Loucy (cell line): ENCODE results near the gene ERICH6B.

Source experiments
- H2AFZ ChIP-seq: fragments of 200-600 bp; sonication (generic); 2 replicates; pipeline ENCODE4 v1.6.0; 2016; ENCODE audit warnings: antibody characterized with exemption, mild to moderate bottlenecking, low read length, moderate library complexity
- H3F3A ChIP-seq: fragments of 200-600 bp; 2 replicates; pipeline ENCODE4 v1.6.0; 2016; ENCODE audit warnings: antibody characterized with exemption, low read depth, mild to moderate bottlenecking
- H3K27me3 ChIP-seq: fragments of 200-600 bp; sonication (generic); 2 replicates; pipeline ENCODE4 v1.6.1; 2014; ENCODE audit warnings: low read length, mild to moderate bottlenecking; ENCODE audit not compliant: insufficient read depth, poor library complexity, severe bottlenecking
- H3K36me3 ChIP-seq: fragments of 200-600 bp; sonication (generic); 2 replicates; pipeline ENCODE4 v1.6.1; 2016; ENCODE audit warnings: low read length; ENCODE audit not compliant: insufficient read depth
- H3K4me1 ChIP-seq: fragments of 200-600 bp; sonication (generic); 2 replicates; pipeline ENCODE4 v1.5.1; 2014; ENCODE audit warnings: low read length, mild to moderate bottlenecking; ENCODE audit not compliant: insufficient read depth, poor library complexity, severe bottlenecking
- H3K4me2 ChIP-seq: fragments of 200-600 bp; sonication (generic); 2 replicates; pipeline ENCODE4 v1.6.0; 2014; ENCODE audit warnings: antibody characterized with exemption, low read length, low read depth, mild to moderate bottlenecking; ENCODE audit not compliant: poor library complexity, severe bottlenecking
- H3K4me3 ChIP-seq: fragments of 200-600 bp; sonication (generic); 2 replicates; pipeline ENCODE4 v1.5.1; 2014; ENCODE audit warnings: low read length, mild to moderate bottlenecking, mixed read lengths; ENCODE audit not compliant: poor library complexity, severe bottlenecking
- H3K79me2 ChIP-seq: fragments of 200-600 bp; sonication (generic); 2 replicates; pipeline ENCODE4 v1.6.1; 2014; ENCODE audit warnings: low read length; ENCODE audit not compliant: insufficient read depth
- H3K9ac ChIP-seq: fragments of 200-600 bp; sonication (generic); 2 replicates; pipeline ENCODE4 v1.6.0; 2014; ENCODE audit warnings: mild to moderate bottlenecking, low read depth, low read length, moderate library complexity; ENCODE audit not compliant: poor library complexity, severe bottlenecking
- H3K9me2 ChIP-seq: fragments of 200-600 bp; sonication (generic); replicated peaks from 2 replicates; pipeline ENCODE4 v1.6.1; 2016; ENCODE audit warnings: low read depth, low read length, mixed read lengths
- H3K9me3 ChIP-seq: fragments of 200-600 bp; sonication (generic); 2 replicates; pipeline ENCODE4 v1.6.1; 2014; ENCODE audit warnings: mild to moderate bottlenecking, antibody characterized with exemption, low read length, low read depth; ENCODE audit not compliant: insufficient read depth
- H4K20me1 ChIP-seq: fragments of 200-600 bp; sonication (generic); 2 replicates; pipeline ENCODE4 v1.6.0; 2014; ENCODE audit warnings: antibody characterized with exemption, low read length, mild to moderate bottlenecking; ENCODE audit not compliant: insufficient read depth, poor library complexity, severe bottlenecking
- EZH2phosphoT487 ChIP-seq: fragments of 200-600 bp; IDR thresholded peaks from 2 replicates; pipeline ENCODE4 v1.6.1; 2018; ENCODE audit warnings: antibody characterized with exemption, mild to moderate bottlenecking, moderate library complexity, borderline replicate concordance
- TF ChIP-seq, protein P1 (sequence below): fragments of 200-600 bp; sonication (generic); conservative IDR thresholded peaks from 2 replicates; pipeline ENCODE4 v1.5.1; 2014; ENCODE audit warnings: mild to moderate bottlenecking, antibody characterized with exemption, low read length

Gene ERICH6B

DNA sequence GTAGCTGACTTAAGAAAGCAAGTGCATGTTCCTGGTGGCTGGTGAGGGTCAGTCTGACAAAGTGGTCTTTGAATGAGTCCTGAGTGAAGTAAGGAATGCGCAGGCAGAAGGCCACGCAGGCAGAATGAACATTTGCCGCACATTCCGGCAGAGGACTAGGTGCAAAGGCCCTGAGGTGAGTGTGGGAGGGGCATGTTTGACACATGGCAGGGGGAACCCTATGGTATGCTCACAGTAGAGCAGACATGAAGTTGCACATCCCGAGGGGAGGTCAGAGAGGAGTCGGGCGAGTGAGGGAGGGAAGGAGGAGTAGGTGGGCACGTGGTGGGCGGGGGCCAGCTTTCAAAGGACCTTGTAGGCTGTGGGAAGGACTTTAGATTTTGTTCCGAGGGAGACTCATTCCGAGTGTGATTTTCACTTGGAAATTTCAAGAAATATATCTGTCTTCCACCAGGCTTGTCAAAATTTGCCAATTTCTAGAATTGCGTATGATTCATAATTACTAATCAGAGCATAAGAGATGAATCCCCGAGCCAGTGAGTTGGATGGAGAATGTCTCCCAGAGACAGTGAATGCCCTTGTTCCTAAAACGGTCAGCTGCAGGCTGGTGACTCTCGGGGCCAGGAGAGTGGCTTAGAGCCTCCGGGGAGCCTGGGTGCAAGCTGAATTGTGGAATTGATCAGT, 40.3 kb downstream of the ERICH6B start:
- Histone ChIP-seq H3K9me3 (no peaks in the 10 kb centered on the region), H3K4me3 (no peak overlapping the region), H3K9ac (no peak overlapping the region), H3K36me3 (no peaks in the 10 kb centered on the region), H3K4me1 (no peaks in the 10 kb centered on the region), H2AFZ (no peak overlapping the region), H3F3A (no peaks in the 10 kb centered on the region), H3K9me2 (no peaks in the 10 kb centered on the region), H3K4me2 (no peak overlapping the region), H3K79me2 (no peaks in the 10 kb centered on the region), H3K27me3 (no peaks in the 10 kb centered on the region), H4K20me1 (no peaks in the 10 kb centered on the region)
- TF ChIP-seq, protein P1, sequence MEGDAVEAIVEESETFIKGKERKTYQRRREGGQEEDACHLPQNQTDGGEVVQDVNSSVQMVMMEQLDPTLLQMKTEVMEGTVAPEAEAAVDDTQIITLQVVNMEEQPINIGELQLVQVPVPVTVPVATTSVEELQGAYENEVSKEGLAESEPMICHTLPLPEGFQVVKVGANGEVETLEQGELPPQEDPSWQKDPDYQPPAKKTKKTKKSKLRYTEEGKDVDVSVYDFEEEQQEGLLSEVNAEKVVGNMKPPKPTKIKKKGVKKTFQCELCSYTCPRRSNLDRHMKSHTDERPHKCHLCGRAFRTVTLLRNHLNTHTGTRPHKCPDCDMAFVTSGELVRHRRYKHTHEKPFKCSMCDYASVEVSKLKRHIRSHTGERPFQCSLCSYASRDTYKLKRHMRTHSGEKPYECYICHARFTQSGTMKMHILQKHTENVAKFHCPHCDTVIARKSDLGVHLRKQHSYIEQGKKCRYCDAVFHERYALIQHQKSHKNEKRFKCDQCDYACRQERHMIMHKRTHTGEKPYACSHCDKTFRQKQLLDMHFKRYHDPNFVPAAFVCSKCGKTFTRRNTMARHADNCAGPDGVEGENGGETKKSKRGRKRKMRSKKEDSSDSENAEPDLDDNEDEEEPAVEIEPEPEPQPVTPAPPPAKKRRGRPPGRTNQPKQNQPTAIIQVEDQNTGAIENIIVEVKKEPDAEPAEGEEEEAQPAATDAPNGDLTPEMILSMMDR = no peak
- no peak for TF ChIP-seq EZH2phosphoT487

DNA sequence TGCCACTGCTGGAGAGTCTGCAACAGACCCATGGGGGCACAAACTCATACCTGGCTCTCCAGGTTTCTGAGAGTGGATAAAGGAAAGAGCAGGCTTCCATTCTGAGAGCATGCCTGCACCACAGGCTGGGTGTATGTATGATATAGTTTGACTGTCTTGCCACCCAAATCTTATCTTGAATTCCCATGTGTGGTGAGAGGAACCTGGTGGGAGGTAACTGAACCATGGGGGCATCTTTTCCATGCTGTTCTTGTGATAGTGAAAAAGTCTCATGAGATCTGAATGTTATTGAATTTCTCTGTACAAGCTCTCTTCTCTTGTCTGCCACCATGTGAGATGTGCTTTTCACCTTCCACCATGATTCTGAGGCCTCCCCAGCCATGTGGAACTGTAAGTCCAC, 50.2 kb downstream of the ERICH6B start:
- no peaks in the 10 kb centered on the region for H4K20me1 ChIP-seq
- TF ChIP-seq, protein P1 = no peak
- no peak for TF ChIP-seq EZH2phosphoT487
- no peaks in the 10 kb centered on the region for H3K79me2 ChIP-seq
- H3K4me1 ChIP-seq = no peaks in the 10 kb centered on the region
- no peak overlapping the region for H3K4me2 ChIP-seq
- no peak overlapping the region for H3K9ac ChIP-seq
- no peaks in the 10 kb centered on the region for H3K36me3 ChIP-seq
- no peaks in the 10 kb centered on the region for H3K9me2 ChIP-seq
- H3K4me3 ChIP-seq = no peak overlapping the region
- H3F3A ChIP-seq = no peaks in the 10 kb centered on the region
- no peaks in the 10 kb centered on the region for H3K27me3 ChIP-seq
- no peaks in the 10 kb centered on the region for H3K9me3 ChIP-seq
- H2AFZ ChIP-seq = no peak overlapping the region

DNA sequence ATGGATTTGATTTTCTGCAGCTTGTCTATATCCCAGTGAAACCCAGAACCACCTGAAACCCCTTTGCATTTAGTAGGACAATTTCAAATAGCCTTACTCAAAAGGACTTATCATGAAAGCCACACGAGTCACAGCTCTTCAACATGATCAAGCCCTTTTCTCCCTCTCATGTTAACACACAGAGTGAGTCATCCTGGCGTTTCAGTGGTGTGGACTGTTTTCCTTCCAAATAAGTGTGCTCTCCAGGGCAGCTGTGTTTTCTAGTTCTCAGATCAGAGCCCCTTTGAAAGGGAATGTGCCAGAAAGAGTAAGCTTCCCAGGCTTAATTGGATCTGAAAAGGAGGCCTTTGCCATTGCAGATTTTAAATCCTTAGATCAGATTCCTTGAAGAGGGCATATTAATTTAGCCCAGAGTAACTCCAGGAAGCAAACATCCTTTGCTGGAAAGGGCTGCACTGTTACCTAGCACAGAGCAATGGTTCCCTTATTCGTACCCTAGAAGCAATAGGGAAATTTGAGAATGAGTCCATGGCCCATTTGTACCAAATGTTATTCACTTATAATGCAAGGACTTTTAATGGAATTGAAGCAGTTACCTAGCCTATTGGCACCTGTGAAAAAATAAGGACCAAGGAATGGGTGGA, 51.3 kb downstream of the ERICH6B start:
- no peaks in the 10 kb centered on the region for H3K36me3 ChIP-seq
- H4K20me1 ChIP-seq = no peaks in the 10 kb centered on the region
- H3K9ac ChIP-seq = no peak overlapping the region
- no peak overlapping the region for H3K4me3 ChIP-seq
- H3K9me3 ChIP-seq = no peaks in the 10 kb centered on the region
- no peaks in the 10 kb centered on the region for H3K4me1 ChIP-seq
- no peaks in the 10 kb centered on the region for H3F3A ChIP-seq
- no peak overlapping the region for H2AFZ ChIP-seq
- no peaks in the 10 kb centered on the region for H3K79me2 ChIP-seq
- H3K9me2 ChIP-seq = no peaks in the 10 kb centered on the region
- H3K27me3 ChIP-seq = no peaks in the 10 kb centered on the region
- no peak overlapping the region for H3K4me2 ChIP-seq
- TF ChIP-seq, protein P1 = no peak
- no peak for TF ChIP-seq EZH2phosphoT487
